ENCODE data around the gene MCM7.

- TF ChIP-seq CHD2 (IDR thresholded peaks at IDR 0.05; ENCODE audit: low read depth, low read length) (no peak), RFX5 (IDR thresholded peaks at IDR 0.05; ENCODE audit: low read depth, low read length) (no peak), ZNF646 (CRISPR knock-in tag; IDR thresholded peaks at IDR 0.05) (no peak)
Observed at GRCh38 chr7:100074841-100075240, 26.4 kb downstream of the MCM7 start.

Measured in HepG2 (cell line).